GM19324 (cell line): ENCODE measurements around the gene EML2.
"Not testable (repeated sequence)": the region's sequence is repeated elsewhere in the genome, so short reads cannot be mapped to it uniquely, and the experiment has no call there.

Experiments
- ATAC-seq: cut with Tn5 transposase; IDR thresholded peaks from one replicate; pipeline ENCODE4 v1.9.1; 2021; ENCODE audit warnings: mild to moderate bottlenecking, moderate library complexity; ENCODE audit not compliant: unreplicated experiment, low FRiP score

EML2 gene

GRCh38 chr19:45621976-45622503, 17.2 kb downstream of the EML2 start:
- ATAC-seq = no peak

GRCh38 chr19:45621389-45621788, 17.8 kb downstream of the EML2 start:
- no peak for ATAC-seq

GRCh38 chr19:45616704-45617017, 22.5 kb downstream of the EML2 start:
- no peak for ATAC-seq

GRCh38 chr19:45615795-45616703, 23.1 kb downstream of the EML2 start:
- no peak for ATAC-seq

- not testable (repeated sequence) for ATAC-seq
These were observed 24.1 kb downstream of the EML2 start for GRCh38 chr19:45615056-45615455.

GRCh38 chr19:45613926-45614725, 25.1 kb downstream of the EML2 start:
- no peak for ATAC-seq

- ATAC-seq = no peak
These were observed 30.2 kb downstream of the EML2 start for GRCh38 chr19:45608948-45609347.

- no peak for ATAC-seq
These were observed 31.8 kb downstream of the EML2 start for GRCh38 chr19:45607071-45608029.

- ATAC-seq = no peak
These were observed 37.4 kb downstream of the EML2 start, which contains the start of gene GPR4 for GRCh38 chr19:45601524-45602374. Gene GPR4, minus strand, starts transcription at chr19:45602212. Its CDS starts 10,346 bp downstream, at chr19:45591866.

GRCh38 chr19:45601115-45601514, 38.1 kb downstream of the EML2 start:
- ATAC-seq = no peak

GRCh38 chr19:45600340-45600885, 38.8 kb downstream of the EML2 start:
- ATAC-seq = no peak

GRCh38 chr19:45599286-45599685, 39.9 kb downstream of the EML2 start:
- ATAC-seq = no peak

GRCh38 chr19:45598267-45599001, 40.8 kb downstream of the EML2 start:
- ATAC-seq = no peak

GRCh38 chr19:45597425-45598111, 41.6 kb downstream of the EML2 start:
- ATAC-seq = no peak

GRCh38 chr19:45595814-45596213, 43.4 kb downstream of the EML2 start:
- ATAC-seq = no peak

- ATAC-seq = no peak
These were observed 45.7 kb downstream of the EML2 start for GRCh38 chr19:45593520-45593919.

- no peak for ATAC-seq
These were observed 46.8 kb downstream of the EML2 start for GRCh38 chr19:45592366-45592765.

GRCh38 chr19:45591638-45592005, 47.6 kb downstream of the EML2 start:
- ATAC-seq = no peak
